Measurements from ENCODE around the gene RNF208.

The RNF208 gene

GRCh38 chr9:137180491-137180890, 41.5 kb downstream of the RNF208 start:
- no peaks in the 10 kb centered on the region for H3K9me3 ChIP-seq (ENCODE audit: control insufficient read depth, insufficient read depth, low read depth, low read length)
- no peak overlapping the region for H3K4me3 ChIP-seq (ENCODE audit: low read depth, low read length)
- H3K4me1 ChIP-seq (ENCODE audit: control insufficient read depth, insufficient read depth, low read length): no peaks in the 10 kb centered on the region
- TF ChIP-seq ZNF530 (tag by site-specific recombination; IDR thresholded peaks at IDR 0.05; ENCODE audit: low read depth): no peak
- peak; percentile 38; the same call in 1 of the 2 replicates for TF ChIP-seq GLIS2 (tag by site-specific recombination; IDR thresholded peaks at IDR 0.05)
- no peak for TF ChIP-seq ZNF146 (tag by site-specific recombination; IDR thresholded peaks at IDR 0.05)
- TF ChIP-seq ZNF433 (tag by site-specific recombination; IDR thresholded peaks at IDR 0.05; ENCODE audit: low read depth): no peak
- no peak for TF ChIP-seq KLF10 (tag by site-specific recombination; IDR thresholded peaks at IDR 0.05)
- CTCF ChIA-PET: interaction anchor here (1.1 kb wide), 1 partner anchor 36 kb away, joined by 3 read pairs; no protein-coding TSS in a partner anchor
- POLR2A ChIA-PET: interaction anchor here (0.5 to 1.7 kb wide), 7 partner anchors 12 to 122 kb away, joined by 3 to 6 read pairs (median 3); partner anchors contain the start of genes NRARP and TUBB4B
- peaks cover 0 to 78% of the 10 kb centered on the region in 2 experiments; a peak in 2 of 3 replicates for H3K36me3 ChIP-seq (ENCODE audit: control insufficient read depth in 2 of 2, insufficient read depth in 1 of 2, low read length in 2 of 2)
- H3K27ac ChIP-seq (ENCODE audit: extremely low read depth, low read depth, low read length): no peak overlapping the region

DNA sequence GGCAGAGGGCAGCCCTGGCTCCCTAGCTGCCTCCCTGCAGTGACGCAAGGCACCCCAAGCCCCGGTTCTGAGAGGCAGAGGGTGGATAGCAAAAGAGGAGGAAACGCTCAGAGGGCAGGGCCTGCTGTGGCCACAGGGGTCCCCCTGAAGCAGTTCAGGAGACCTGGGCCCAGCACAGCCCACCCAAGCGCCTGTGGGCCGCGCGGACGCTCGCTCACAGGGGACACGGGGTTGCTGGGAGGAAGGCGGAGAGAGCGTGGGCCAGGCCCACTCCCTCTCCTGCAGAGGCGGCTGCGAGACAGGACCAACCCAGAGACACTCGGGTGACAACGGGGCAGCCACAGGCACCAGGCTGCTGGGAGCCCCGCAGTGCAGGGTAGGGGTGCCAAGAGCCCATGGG, 42.3 kb downstream of the RNF208 start:
- Histone ChIP-seq H3K36me3 (ENCODE audit: control insufficient read depth in 2 of 2, insufficient read depth in 1 of 2, low read length in 2 of 2) (peaks cover 0 to 70% of the 10 kb centered on the region in 2 experiments; a peak in 2 of 3 replicates), H3K4me1 (ENCODE audit: control insufficient read depth, insufficient read depth, low read length) (no peaks in the 10 kb centered on the region), H3K4me3 (ENCODE audit: low read depth, low read length) (no peak overlapping the region), H3K27ac (ENCODE audit: extremely low read depth, low read depth, low read length) (no peak overlapping the region), H3K9me3 (ENCODE audit: control insufficient read depth, insufficient read depth, low read depth, low read length) (no peaks in the 10 kb centered on the region)
- no peak for TF ChIP-seq ZFP69B (tag by site-specific recombination; IDR thresholded peaks at IDR 0.05)
- TF ChIP-seq ZNF175 (tag by site-specific recombination; IDR thresholded peaks at IDR 0.05): no peak
- TF ChIP-seq, protein P1, sequence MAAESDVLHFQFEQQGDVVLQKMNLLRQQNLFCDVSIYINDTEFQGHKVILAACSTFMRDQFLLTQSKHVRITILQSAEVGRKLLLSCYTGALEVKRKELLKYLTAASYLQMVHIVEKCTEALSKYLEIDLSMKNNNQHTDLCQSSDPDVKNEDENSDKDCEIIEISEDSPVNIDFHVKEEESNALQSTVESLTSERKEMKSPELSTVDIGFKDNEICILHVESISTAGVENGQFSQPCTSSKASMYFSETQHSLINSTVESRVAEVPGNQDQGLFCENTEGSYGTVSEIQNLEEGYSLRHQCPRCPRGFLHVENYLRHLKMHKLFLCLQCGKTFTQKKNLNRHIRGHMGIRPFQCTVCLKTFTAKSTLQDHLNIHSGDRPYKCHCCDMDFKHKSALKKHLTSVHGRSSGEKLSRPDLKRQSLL (tag by site-specific recombination; IDR thresholded peaks at IDR 0.05): no peak
- no peak for TF ChIP-seq FEZF1 (tag by site-specific recombination; IDR thresholded peaks at IDR 0.05)
- no peak for TF ChIP-seq ZNF473 (tag by site-specific recombination; IDR thresholded peaks at IDR 0.05)
- no peak for TF ChIP-seq ZBTB8A (tag by site-specific recombination; IDR thresholded peaks at IDR 0.05)
- TF ChIP-seq ZNF510 (tag by site-specific recombination; IDR thresholded peaks at IDR 0.05; ENCODE audit: insufficient replicate concordance): no peak
- no peak for TF ChIP-seq ZNF610 (tag by site-specific recombination; IDR thresholded peaks at IDR 0.05; ENCODE audit: borderline replicate concordance)
- TF ChIP-seq ZNF223 (tag by site-specific recombination; IDR thresholded peaks at IDR 0.05): no peak
- no peak for TF ChIP-seq ZNF266 (tag by site-specific recombination; IDR thresholded peaks at IDR 0.05; ENCODE audit: low read depth)
- TF ChIP-seq, protein P2, sequence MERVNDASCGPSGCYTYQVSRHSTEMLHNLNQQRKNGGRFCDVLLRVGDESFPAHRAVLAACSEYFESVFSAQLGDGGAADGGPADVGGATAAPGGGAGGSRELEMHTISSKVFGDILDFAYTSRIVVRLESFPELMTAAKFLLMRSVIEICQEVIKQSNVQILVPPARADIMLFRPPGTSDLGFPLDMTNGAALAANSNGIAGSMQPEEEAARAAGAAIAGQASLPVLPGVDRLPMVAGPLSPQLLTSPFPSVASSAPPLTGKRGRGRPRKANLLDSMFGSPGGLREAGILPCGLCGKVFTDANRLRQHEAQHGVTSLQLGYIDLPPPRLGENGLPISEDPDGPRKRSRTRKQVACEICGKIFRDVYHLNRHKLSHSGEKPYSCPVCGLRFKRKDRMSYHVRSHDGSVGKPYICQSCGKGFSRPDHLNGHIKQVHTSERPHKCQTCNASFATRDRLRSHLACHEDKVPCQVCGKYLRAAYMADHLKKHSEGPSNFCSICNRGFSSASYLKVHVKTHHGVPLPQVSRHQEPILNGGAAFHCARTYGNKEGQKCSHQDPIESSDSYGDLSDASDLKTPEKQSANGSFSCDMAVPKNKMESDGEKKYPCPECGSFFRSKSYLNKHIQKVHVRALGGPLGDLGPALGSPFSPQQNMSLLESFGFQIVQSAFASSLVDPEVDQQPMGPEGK (tag by site-specific recombination; IDR thresholded peaks at IDR 0.05): no peak
- TF ChIP-seq ELK4 (IDR thresholded peaks at IDR 0.05; ENCODE audit: borderline replicate concordance, low read depth, low read length): no peak
- no peak for TF ChIP-seq ZNF423 (tag by site-specific recombination; IDR thresholded peaks at IDR 0.05)
- no peak for TF ChIP-seq ZBTB17 (tag by site-specific recombination; IDR thresholded peaks at IDR 0.05)
- no peak for TF ChIP-seq KLF16 (tag by site-specific recombination; IDR thresholded peaks at IDR 0.05)
- ChIA-PET POLR2A (interaction anchor here (0.7 to 2.0 kb wide), 5 partner anchors 10 to 61 kb away, joined by 3 to 6 read pairs (median 5); partner anchors contain the start of genes LRRC26 and TUBB4B), CTCF (no interaction called here)

Data from HEK293 (cell line).